Activated CD4-positive, alpha-beta T cell treated with anti-CD3 and anti-CD28 coated beads, Interleukin-2, Interleukin-4, amounts not matched to agents 100 ng/mL and 50 ng/mL, durations not matched to agents 16 hours and 8 hours (primary cell): Measurements from ENCODE around the gene SOX18.
A peak's percentile ranks its signal among the peaks of the same experiment; 100 is the strongest.
"Not testable (repeated sequence)": the region's sequence is repeated elsewhere in the genome, so short reads cannot be mapped to it uniquely, and the experiment has no call there.

Experiments
- DNase-seq: peaks from one replicate; pipeline ENCODE4 v3.0.0-alpha.2; 2020; ENCODE audit warnings: low spot score

Gene SOX18

GRCh38 chr20:64023361-64024140 lies 25.9 kb downstream of the SOX18 start:
- DNase-seq, result no peak

DNA sequence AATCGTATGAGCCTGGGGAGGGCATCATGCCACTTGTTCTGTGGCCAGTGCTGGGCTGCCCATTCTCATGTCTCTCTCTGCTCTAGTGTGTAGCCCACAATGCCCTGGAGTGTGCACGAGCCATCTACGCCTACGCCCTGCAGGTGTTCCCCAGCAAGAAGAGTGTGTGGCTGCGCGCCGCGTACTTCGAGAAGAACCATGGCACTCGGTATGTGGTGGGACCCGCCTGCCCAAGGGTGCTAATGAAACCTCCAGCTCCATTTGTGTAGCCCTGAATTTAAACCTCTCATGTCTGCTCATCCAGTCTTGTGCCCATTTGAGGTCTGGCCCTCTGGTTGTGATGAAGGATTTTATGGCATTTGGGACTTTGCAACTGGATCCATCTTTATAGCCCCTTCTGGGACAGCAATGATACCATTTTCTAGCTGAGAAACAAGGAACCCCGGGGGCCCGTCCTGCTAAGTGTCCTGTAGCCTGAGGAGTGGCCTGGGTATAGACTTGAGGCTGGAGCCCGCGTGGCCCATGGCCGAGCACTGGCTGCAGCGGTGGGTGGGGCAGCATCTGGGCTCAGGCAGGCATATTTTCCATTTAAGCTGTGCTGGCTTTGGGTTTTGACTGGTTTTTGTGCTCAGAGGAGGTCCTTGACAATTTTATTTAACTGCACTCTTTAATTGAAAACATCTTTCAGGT lies 26.6 kb downstream of the SOX18 start:
- no peak for DNase-seq

DNA sequence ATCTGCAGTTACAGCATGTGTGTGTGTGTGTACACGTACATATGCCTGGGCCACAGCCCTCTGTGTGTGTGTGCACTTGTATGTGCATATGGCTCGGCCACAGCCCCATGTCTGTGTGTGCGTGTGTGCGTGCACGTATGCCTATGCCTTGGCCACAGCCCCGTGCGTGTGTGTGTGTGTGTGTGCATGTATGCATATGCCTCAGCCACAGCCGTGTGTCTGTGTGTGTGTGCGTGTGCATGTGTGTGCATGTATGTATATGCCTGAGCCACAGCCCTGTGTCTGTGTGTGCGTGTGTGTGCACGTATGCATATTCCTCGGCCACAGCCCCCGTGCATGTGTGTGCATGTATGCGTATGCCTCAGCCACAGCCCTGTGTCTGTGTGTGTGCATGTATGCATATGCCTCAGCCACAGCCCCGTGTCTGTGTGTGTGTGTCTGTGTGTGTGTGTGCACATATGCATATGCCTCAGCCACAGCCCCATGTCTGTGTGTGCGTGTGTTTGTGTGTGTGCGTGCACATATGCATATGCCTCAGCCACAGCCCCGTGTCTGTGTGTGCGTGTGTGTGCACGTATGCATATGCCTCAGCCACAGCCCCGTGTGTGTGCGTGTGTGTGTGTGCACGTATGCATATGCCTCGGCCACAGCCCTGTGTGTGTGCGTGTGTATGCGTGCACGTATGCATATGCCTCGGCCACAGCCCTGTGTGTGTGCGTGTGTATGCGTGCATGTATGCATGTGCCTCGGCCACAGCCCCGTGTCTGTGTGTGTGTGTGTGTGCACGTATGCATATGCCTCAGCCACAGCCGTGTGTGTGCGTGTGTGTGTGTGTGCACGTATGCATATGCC lies 28.1 kb downstream of the SOX18 start:
- no peak for DNase-seq

DNA sequence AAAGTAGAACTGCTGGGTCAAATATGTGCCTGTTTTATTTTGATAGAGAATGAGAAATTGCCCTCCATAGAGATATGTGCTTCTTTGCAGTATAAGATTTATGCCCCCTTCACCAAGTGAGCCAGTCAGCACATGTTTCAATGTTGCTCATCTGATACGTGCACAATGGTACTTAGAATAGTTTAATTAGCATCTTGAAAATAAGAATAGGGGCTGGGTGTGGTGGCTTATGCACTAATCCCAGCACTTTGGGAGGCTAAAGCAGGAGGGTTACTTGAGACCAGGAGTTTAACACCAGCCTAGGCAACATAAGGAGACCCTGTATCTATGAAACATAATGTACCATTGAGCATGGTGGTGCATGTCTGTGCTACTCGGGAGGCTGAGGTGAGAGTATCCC lies 33.8 kb downstream of the SOX18 start:
- DNase-seq, result no peak

GRCh38 chr20:64012385-64013154 lies 36.9 kb downstream of the SOX18 start:
- DNase-seq, result not testable (repeated sequence)

DNA sequence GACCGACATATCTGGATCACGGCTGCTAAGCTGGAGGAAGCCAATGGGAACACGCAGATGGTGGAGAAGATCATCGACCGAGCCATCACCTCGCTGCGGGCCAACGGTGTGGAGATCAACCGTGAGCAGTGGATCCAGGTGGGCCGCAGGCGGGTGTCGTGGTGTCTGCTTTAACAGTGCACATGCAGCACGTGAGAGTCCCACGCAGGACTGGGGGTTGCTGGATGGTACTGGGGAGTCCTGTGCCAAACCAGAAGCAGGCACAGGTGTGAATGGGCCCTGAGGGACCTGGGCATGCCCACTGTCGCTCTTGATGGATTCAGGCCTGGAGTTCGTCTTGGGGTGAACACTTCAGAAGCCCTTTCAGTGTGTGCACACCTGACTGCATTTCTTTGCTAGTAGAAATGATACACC lies 38.1 kb downstream of the SOX18 start:
- DNase-seq, result no peak

- peak; percentile 43 for DNase-seq
These were observed 38.7 kb downstream of the SOX18 start for GRCh38 chr20:64010711-64011237.

DNA sequence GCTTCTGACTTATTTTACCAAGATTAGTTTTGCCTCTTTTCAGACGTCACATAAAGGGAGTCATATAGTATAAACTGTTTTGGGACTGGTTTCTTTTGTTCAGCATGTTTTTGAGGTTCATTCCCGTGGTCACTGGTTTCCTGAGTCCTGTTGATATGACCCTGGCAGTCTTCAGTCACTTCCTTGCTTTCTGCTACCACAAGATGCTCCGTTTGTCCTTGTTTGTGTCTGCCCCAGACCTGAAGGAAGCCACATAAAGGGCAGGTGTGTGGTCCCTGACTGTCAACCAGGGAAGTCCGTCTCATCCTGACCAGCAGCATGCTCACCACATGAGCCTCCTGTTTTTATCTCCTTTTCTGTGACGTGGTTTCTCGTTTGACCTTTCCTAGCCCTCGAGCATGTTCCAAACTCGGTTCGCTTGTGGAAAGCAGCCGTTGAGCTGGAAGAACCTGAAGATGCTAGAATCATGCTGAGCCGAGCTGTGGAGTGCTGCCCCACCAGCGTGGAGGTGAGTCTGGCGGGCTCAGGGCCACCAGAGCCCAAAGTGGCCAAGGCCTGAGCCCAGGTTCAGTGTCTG lies 39.5 kb downstream of the SOX18 start:
- DNase-seq, result peak; percentile 20

DNA sequence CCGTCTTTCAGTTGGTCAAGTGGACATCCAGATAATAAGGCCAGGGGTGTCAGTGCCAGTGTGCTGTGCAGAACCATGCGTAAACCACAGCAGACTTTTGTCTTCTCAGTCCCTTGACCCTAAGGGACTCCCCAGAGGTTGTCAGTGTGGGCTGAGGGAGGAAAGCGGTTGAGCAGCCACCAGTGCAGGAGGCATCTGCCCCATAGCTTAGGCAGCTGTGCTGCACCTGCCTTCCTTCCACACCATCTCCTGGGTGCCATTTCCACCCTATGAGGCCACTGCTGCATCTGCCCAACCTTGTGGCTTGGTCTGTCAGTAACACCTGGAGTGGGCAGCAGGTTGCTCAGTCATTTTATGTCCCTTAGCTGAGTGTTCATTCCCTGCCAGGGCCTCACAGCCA lies 42.5 kb downstream of the SOX18 start:
- no peak for DNase-seq

- DNase-seq, result no peak
These were observed 42.9 kb downstream of the SOX18 start for GRCh38 chr20:64006490-64006889.

- DNase-seq, result no peak
These were observed 44.0 kb downstream of the SOX18 start for GRCh38 chr20:64005394-64005793.

DNA sequence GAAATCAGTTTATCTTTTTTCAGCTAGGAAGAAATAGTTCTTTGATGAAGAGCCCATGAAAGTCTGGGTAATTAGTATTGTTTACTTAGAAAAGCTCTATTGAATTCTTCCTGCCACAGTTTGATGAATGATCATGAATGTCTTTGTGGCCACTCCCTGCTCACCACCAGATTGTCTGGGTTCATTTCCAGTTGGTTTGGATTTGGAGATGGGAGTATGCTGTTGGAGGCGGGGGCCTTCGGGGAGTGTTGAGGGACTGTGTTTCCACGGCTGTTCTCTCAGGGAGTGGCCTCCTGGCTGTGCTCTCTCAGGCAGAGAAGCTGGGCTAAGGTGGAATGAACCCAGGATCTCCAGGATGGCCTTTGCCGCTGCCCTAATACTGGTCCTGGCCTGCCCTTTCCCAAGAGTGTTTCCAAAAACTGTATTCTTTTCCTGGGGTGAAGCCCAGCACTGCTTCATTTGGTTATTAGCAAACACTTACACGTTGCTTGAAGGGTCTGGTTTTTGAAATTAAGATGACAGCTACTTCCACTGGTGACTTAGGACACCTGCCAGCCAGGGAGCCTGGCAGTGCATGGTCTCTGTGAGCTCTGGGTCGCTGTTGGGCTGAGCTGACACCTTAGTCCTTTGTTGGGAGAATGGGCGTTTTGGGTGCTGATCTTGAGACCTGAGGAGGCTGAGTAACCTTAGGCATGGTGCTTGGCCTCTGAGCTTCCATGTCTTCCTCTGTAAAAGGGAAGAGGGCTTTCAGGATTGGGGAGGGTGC lies 45.3 kb downstream of the SOX18 start:
- DNase-seq, result no peak

GRCh38 chr20:64001607-64002011 lies 47.8 kb downstream of the SOX18 start:
- no peak for DNase-seq

GRCh38 chr20:64000906-64001305 lies 48.5 kb downstream of the SOX18 start:
- no peak for DNase-seq
